Cortex of kidney (tissue), 1 donor: ENCODE results near the gene AKAP5.

ENCODE experiments used
- DNase-seq: peaks from one replicate; lab custom pipeline; 2025; lab: John Stamatoyannopoulos, UW

AKAP5 gene

GRCh38 chr14:64461221-64461620 lies 4.1 kb upstream of the AKAP5 start:
- no peak for DNase-seq

- no peak for DNase-seq
Observed at GRCh38 chr14:64463195-64463594, 2.1 kb upstream of the AKAP5 start.

GRCh38 chr14:64463873-64464272 lies 1.4 kb upstream of the AKAP5 start:
- no peak for DNase-seq

GRCh38 chr14:64464651-64465050 lies 648 bp upstream of the AKAP5 start:
- no peak for DNase-seq

GRCh38 chr14:64465831-64466554 lies 694 bp downstream of the AKAP5 start:
- no peak for DNase-seq

- DNase-seq, result no peak
Observed at GRCh38 chr14:64467101-64467500, 1.8 kb downstream of the AKAP5 start.

GRCh38 chr14:64467566-64467965 lies 2.3 kb downstream of the AKAP5 start:
- DNase-seq, result no peak

- no peak for DNase-seq
Observed at GRCh38 chr14:64468451-64468850, 3.2 kb downstream of the AKAP5 start.

- no peak for DNase-seq
Observed at GRCh38 chr14:64474041-64474440, 8.7 kb downstream of the AKAP5 start.

GRCh38 chr14:64474698-64475097 lies 9.4 kb downstream of the AKAP5 start:
- DNase-seq, result no peak

GRCh38 chr14:64475585-64476273 lies 10.4 kb downstream of the AKAP5 start:
- no peak for DNase-seq

GRCh38 chr14:64476438-64476837 lies 11.1 kb downstream of the AKAP5 start:
- no peak for DNase-seq

- no peak for DNase-seq
Observed at GRCh38 chr14:64478634-64479250, 13.4 kb downstream of the AKAP5 start.

GRCh38 chr14:64488590-64489099 lies 23.3 kb downstream of the AKAP5 start:
- DNase-seq, result no peak

- no peak for DNase-seq
Observed at GRCh38 chr14:64491637-64492036, 26.3 kb downstream of the AKAP5 start.

GRCh38 chr14:64493455-64493854 lies 28.2 kb downstream of the AKAP5 start:
- DNase-seq, result no peak

- no peak for DNase-seq
Observed at GRCh38 chr14:64495252-64495651, 30.0 kb downstream of the AKAP5 start.

GRCh38 chr14:64496764-64497163 lies 31.5 kb downstream of the AKAP5 start:
- no peak for DNase-seq

- no peak for DNase-seq
Observed at GRCh38 chr14:64500088-64500487, 34.8 kb downstream of the AKAP5 start.

GRCh38 chr14:64501411-64502171 lies 36.3 kb downstream of the AKAP5 start:
- DNase-seq, result no peak

- no peak for DNase-seq
Observed at GRCh38 chr14:64502456-64502855, 37.2 kb downstream of the AKAP5 start.

GRCh38 chr14:64502887-64503433 lies 37.7 kb downstream of the AKAP5 start:
- no peak for DNase-seq
